Heart left ventricle (tissue), 13 donors: ENCODE measurements around the gene TTLL10.

Source experiments
- POLR2A ChIP-seq, 2 donors: fragments of 450-650 bp; IDR thresholded peaks; one replicate each; pipeline ENCODE4 v1.6.1; 2017; ENCODE audit warnings: antibody characterized with exemption in 2 of 2, mild to moderate bottlenecking in 2 of 2, moderate library complexity in 2 of 2
- TF ChIP-seq, protein P1 (sequence below), 12 donors: fragments of 200-600 bp; sonication (generic) in 4 of 12; IDR thresholded peaks; one replicate each; pipeline versions ENCODE4 v1.5.0 to v1.8.0; 2018 to 2022; ENCODE audit warnings: antibody characterized with exemption in 12 of 12, mild to moderate bottlenecking in 5 of 12
- donor health status: ischemic (EF 13 %, LVEDD 7.1; RV severe dilation, severe dysfunction).
- donor health status: DM: no; HTN: yes; CAD: no.
- donor health status: DM: no; HTN: no; CAD: no.
- donor health status: ischemic (EF 25% LVEDD 6.9; RV normal size, moderate dysfunction).
- donor health status: ischemic (EF 25% LVEDD 5.7; RV mildly dilated, moderate dysfunction).
- donor health status: ischemic (EF 35%, LVEDD 5.7; RV mildly dilated, moderate dysfunction).
- donor health status: nonischemic (EF 11% LVEDD 7.7; RV severe dilation, severe dysfunction).
- donor health status: DM: yes; HTN: yes; CAD: no.
- donor health status: PGD.
- donor health status: ischemic (EF 29% LVEDD 5.4; RV normal size, mild dysfunction).
- donor health status: nonischemic (EF 23%, LVEDD 6.1; RV moderate dilation, normal function).

DNA sequence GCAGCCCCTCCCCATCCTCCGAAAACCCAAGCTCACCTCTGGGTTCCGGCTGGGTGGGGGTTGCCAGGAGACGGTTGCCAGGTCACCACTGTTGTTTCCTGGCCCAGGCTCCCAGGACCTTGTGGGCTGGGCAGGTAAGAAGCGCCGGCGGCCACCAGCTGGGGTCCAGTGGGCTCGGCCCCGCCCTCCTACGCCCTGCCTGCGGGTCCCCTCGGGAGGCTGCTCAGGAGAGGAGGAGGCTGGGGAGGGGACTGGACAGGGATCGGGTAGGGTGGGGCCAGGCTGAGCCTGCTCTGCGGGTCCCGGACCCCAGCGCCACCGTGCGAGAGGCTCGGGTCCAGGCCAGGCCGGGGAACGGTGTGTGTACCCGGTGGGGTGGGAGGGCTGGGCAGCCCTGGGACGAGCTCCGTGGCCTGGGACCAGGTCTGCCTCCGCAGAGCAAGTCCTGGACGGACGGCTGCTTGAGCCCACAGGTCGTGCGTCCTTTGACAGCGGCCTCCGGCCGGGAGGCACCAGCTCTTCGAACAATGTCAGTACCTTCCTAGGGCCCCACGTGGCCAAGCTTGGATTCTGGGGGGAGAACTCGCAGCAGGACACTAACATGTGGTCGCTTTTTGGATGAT is at the start of gene TTLL10:
- TF ChIP-seq, protein P1, sequence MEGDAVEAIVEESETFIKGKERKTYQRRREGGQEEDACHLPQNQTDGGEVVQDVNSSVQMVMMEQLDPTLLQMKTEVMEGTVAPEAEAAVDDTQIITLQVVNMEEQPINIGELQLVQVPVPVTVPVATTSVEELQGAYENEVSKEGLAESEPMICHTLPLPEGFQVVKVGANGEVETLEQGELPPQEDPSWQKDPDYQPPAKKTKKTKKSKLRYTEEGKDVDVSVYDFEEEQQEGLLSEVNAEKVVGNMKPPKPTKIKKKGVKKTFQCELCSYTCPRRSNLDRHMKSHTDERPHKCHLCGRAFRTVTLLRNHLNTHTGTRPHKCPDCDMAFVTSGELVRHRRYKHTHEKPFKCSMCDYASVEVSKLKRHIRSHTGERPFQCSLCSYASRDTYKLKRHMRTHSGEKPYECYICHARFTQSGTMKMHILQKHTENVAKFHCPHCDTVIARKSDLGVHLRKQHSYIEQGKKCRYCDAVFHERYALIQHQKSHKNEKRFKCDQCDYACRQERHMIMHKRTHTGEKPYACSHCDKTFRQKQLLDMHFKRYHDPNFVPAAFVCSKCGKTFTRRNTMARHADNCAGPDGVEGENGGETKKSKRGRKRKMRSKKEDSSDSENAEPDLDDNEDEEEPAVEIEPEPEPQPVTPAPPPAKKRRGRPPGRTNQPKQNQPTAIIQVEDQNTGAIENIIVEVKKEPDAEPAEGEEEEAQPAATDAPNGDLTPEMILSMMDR (IDR thresholded peaks at IDR 0.05), result no peak
- TF ChIP-seq POLR2A (IDR thresholded peaks at IDR 0.05), result no peak
